ENCODE data around the gene PAM.

- TF ChIP-seq POLR2AphosphoS5 (IDR thresholded peaks at IDR 0.05; ENCODE audit: low read depth, low read length) (no peak), SIN3A (IDR thresholded peaks at IDR 0.05; ENCODE audit: borderline replicate concordance, insufficient read depth, low read length) (no peak), REST (IDR thresholded peaks at IDR 0.05; ENCODE audit: insufficient read depth in 1 of 2, low read depth in 2 of 2, low read length in 2 of 2) (no peak), TAF1 (IDR thresholded peaks at IDR 0.05; ENCODE audit: borderline replicate concordance, insufficient read depth, low read length) (no peak)
Observed at GRCh38 chr5:102974177-102974576, 219.1 kb downstream of the PAM start.

All from PFSK-1 (cell line).